Large intestine (tissue), 3 donors: ENCODE data around the gene ALG8. TPM values are rescaled to one million over a fixed set of nuclear protein-coding genes. Genes with fewer than 3 reads are reported as not detected.

Experiments used
- DNase-seq, 2 donors: peaks; one replicate each; pipeline versions ENCODE4 v3.0.0 to v3.0.0-alpha.2; 2013
- H3K27ac ChIP-seq: one replicate; pipeline ENCODE4 v1.5.1; 2013; ENCODE audit warnings: low read length
- H3K27me3 ChIP-seq: 2 replicates; pipeline ENCODE4 v1.6.1; 2013; ENCODE audit warnings: low read length; ENCODE audit not compliant: control insufficient read depth, insufficient read depth
- H3K36me3 ChIP-seq: 2 replicates; pipeline ENCODE4 v1.6.1; 2013; ENCODE audit warnings: low read length; ENCODE audit not compliant: control insufficient read depth, insufficient read depth
- H3K4me1 ChIP-seq: one replicate; pipeline ENCODE4 v1.6.1; 2013; ENCODE audit warnings: low read length; ENCODE audit not compliant: control insufficient read depth, insufficient read depth
- H3K4me3 ChIP-seq: one replicate; pipeline ENCODE4 v1.5.1; 2013; ENCODE audit warnings: low read length
- H3K9me3 ChIP-seq: one replicate; pipeline ENCODE4 v1.6.1; 2013; ENCODE audit warnings: mild to moderate bottlenecking, low read depth, low read length, moderate library complexity; ENCODE audit not compliant: control insufficient read depth
- WGBS: methylation state at CpG from one replicate; pipeline ENCODE4 v1.1.5; 2013; ENCODE audit warnings: low lambda C conversion rate; ENCODE audit not compliant: insufficient coverage; 5-methylcytosine and 5-hydroxymethylcytosine counted together
- polyA plus RNA-seq: library from polyadenylated mRNA; unstranded; fragments of 120-200 nt; gene quantifications from one replicate; pipeline ENCODE4 v1.2.1, GENCODE V29; 2013

The ALG8 gene
- polyA plus RNA-seq, 1 donor = 35.3 TPM

DNA sequence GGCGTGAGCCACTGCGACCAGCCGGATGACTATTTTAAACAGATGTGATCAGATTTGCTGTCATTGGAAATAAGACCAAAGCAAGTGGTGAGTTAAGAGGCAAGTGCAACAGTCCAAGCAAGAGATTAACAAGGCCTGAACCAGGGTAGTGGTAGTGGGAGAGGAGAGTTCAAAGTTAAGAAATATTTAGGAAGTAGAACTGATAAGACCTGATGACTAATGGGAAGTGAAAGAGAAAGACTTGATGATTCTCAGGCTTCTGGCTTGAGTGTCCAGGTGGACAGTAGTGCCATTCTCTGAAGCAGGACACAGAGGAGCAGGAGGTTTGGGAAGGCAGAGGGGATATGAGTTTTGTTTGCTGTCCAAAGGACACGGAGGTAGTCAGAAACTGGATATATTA lies 67.0 kb downstream of the ALG8 start:
- Histone ChIP-seq H3K27me3 (no peaks in the 10 kb centered on the region), H3K4me3 (no peak overlapping the region), H3K4me1 (no peaks in the 10 kb centered on the region), H3K9me3 (no peaks in the 10 kb centered on the region), H3K36me3 (peaks cover 48% of the 10 kb centered on the region), H3K27ac (no peak overlapping the region)
- no peak for DNase-seq
- WGBS = 94% methylated on average over 3 of the region's 4 CpGs

DNA sequence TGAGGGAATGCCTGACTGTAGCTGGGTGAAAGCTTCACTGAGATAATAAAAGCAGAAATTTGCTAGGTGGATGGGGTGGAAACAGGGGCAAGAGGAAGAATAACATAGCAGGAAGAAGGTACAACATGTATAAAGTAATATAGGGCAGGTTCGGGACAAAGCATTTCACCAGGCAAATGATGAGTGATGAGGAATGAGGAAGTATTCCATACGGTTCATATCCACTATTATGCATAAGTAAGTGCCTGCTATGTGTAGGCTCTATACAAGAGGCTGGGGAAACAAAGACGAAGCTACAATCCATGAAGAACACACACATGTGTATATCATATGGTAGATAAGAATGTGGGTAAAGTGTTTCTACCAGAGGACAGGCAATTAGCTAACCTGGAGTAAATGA lies 67.7 kb downstream of the ALG8 start:
- Histone ChIP-seq H3K36me3 (peaks cover 43% of the 10 kb centered on the region), H3K27me3 (no peaks in the 10 kb centered on the region)

DNA sequence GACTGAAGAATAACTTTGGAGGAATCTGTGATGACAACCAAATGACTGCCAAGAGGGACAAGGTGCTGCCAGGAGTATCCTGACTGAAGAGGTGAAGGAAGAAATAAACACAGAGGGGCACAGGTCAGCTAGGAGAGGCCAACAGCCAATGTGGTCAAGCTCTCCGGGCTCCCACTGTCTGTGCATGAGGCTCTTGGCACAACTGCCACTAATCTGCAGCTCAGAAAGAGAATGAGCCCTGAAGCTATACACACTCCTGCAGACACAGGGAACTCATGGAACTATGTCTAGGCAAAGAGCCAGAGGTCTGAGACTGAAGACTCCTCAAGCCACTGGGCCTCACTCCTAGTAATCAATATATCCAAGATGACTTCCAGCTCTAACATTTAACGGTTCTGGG lies 68.8 kb downstream of the ALG8 start:
- H3K4me1 ChIP-seq = no peaks in the 10 kb centered on the region
- no peaks in the 10 kb centered on the region for H3K9me3 ChIP-seq
- peaks cover 42% of the 10 kb centered on the region for H3K36me3 ChIP-seq
- H3K4me3 ChIP-seq = no peak overlapping the region
- WGBS = no CpG with 5 or more reads among the region's 2 CpGs
- DNase-seq = no peak
- H3K27ac ChIP-seq = no peak overlapping the region
- H3K27me3 ChIP-seq = no peaks in the 10 kb centered on the region

More for the DNA sequence above, 67.7 kb downstream of the ALG8 start:
- 89% methylated on average over 3 of the region's 3 CpGs for WGBS
- Histone ChIP-seq H3K9me3 (no peaks in the 10 kb centered on the region), H3K4me3 (no peak overlapping the region), H3K27ac (no peak overlapping the region), H3K4me1 (no peaks in the 10 kb centered on the region)
- no peak for DNase-seq

DNA sequence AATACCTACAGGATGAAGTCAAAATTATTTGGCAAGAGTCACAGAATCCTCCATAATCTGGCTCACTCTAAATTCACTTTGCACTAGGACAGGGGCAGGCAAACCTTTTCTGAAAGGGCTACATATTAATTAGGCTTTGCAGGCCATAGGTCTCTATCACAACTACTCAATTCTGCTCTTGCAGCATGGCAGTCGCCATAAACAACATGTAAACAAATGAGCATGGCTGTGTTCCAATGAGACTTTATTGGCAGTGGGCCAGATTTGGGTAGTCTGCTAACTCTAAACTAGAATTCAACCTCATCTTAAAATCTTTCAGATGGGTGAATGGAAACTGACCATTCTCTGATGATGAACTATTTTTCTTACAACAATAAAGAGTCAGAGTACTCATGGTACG lies 70.0 kb downstream of the ALG8 start:
- 100% methylated on average over 1 of the region's 2 CpGs for WGBS
- Histone ChIP-seq H3K4me1 (no peaks in the 10 kb centered on the region), H3K4me3 (no peak overlapping the region), H3K9me3 (no peaks in the 10 kb centered on the region), H3K36me3 (peaks cover 40% of the 10 kb centered on the region), H3K27me3 (no peaks in the 10 kb centered on the region), H3K27ac (no peak overlapping the region)
- DNase-seq = no peak

DNA sequence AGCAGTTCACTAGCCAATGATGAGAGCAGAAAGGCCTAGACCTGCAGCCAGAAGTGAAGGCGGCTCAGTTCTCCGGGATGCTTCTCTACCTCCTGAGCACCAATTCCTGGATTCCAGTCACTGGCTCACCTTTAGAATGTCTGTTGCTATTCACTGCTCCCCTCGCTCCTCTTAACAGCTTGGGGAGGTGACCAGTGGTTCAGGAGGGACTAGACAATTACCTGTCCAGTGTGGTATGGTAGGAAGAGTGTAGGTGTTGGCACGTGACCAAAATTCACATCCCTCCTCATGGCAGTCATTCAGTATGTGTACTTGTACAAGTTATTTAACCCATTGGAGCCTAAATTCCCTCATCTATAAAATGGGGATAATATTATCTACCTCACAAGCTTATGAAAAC lies 71.7 kb downstream of the ALG8 start:
- DNase-seq = no peak
- peaks cover 40% of the 10 kb centered on the region for H3K36me3 ChIP-seq
- H3K4me3 ChIP-seq = no peak overlapping the region
- H3K9me3 ChIP-seq = no peaks in the 10 kb centered on the region
- no peak overlapping the region for H3K27ac ChIP-seq
- no peaks in the 10 kb centered on the region for H3K4me1 ChIP-seq
- no peaks in the 10 kb centered on the region for H3K27me3 ChIP-seq
- WGBS = no CpG with 5 or more reads among the region's 4 CpGs

DNA sequence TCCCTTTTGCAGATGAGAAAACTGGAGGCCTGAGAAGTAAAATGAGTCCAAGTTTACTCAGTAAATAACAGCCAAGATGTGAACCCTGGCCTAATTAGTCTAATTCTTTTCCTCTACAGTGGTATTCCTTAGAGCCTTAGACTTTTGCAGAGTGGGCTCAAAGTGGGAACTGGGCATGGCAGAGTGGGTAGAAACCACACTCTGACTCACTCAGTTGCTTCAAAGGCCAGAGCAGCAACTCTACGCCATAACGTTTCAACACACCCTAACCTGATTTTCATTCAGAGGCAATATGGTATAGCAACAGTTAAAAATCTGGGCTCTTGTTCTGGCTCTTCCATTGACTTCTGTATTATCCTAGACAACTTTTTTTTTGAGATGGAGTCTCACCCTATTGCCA lies 73.0 kb downstream of the ALG8 start:
- no peak overlapping the region for H3K4me3 ChIP-seq
- no peaks in the 10 kb centered on the region for H3K27me3 ChIP-seq
- H3K4me1 ChIP-seq = no peaks in the 10 kb centered on the region
- H3K9me3 ChIP-seq = no peaks in the 10 kb centered on the region
- no peak for DNase-seq
- H3K36me3 ChIP-seq = peaks cover 30% of the 10 kb centered on the region
- H3K27ac ChIP-seq = no peak overlapping the region
- 60% methylated on average over 1 of the region's 2 CpGs for WGBS

DNA sequence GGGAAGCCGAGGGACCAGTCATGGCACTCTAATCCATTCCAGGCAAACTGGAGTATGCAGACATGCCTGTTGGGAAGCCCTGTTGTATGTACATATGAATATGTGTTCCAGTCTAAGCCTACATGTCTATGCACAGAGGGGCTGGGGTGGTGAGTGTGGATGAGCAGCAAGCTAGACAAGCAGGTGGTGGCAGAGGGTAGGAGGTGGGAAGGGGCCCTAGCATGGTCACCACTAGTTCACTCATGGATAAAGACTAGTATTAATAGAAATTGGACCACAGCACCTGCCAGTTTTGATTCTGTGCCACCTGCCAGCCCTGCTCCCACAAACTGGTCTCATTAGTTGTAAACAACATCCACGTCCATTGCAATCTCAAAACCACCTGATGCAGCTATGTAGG lies 74.2 kb downstream of the ALG8 start:
- Histone ChIP-seq H3K36me3 (peaks cover 19% of the 10 kb centered on the region), H3K9me3 (no peaks in the 10 kb centered on the region), H3K27ac (no peak overlapping the region), H3K4me1 (no peaks in the 10 kb centered on the region), H3K4me3 (no peak overlapping the region), H3K27me3 (no peaks in the 10 kb centered on the region)
- no peak for DNase-seq
- no CpG with 5 or more reads among the region's 2 CpGs for WGBS

DNA sequence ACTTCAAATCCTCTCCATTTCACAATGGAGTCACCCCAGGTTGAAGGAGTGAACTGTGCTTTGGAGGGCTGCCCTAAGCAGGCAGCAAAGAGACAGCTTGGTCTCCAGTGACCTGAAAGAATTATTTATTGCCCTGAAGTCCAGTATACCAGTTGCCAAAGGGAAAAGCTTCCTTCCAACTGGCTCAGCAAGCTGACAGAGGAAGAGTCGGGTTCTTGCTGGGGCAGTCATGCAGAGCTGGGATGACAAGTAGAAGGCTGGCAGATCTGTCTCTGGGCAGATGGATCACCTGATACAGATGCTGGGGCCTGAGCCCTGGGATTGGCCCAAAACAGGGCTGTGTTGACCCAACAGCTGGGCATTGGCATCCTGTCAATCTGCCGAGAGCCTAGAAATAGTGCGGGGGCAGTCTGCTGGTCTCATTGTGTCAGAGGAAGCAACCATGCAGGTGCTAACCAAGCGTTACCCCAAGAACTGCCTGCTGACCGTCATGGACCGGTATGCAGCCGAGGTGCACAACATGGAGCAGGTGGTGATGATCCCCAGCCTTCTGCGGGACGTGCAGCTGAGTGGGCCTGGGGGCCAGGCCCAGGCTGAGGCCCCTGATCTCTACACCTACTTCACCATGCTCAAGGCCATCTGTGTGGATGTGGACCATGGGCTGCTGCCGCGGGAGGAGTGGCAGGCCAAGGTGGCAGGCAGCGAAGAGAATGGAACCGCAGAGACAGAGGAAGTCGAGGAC lies 75.8 kb downstream of the ALG8 start, which contains the start of gene THRSP:
Gene THRSP, plus strand, starts transcription at position 422 of the 742 bp plus-strand sequence. Its CDS starts 21 bp downstream, at position 443.
- no CpG with 5 or more reads among the region's 14 CpGs for WGBS
- DNase-seq = no peak
- H3K4me3 ChIP-seq = no peak within 1 kb of the TSS
- H3K4me1 ChIP-seq = no peaks in the 10 kb centered on the region
- no peak within 1 kb of the TSS for H3K27ac ChIP-seq
- H3K9me3 ChIP-seq = no peaks in the 10 kb centered on the region
- no peaks in the 10 kb centered on the region for H3K27me3 ChIP-seq
- peaks cover 8% of the 10 kb centered on the region for H3K36me3 ChIP-seq

DNA sequence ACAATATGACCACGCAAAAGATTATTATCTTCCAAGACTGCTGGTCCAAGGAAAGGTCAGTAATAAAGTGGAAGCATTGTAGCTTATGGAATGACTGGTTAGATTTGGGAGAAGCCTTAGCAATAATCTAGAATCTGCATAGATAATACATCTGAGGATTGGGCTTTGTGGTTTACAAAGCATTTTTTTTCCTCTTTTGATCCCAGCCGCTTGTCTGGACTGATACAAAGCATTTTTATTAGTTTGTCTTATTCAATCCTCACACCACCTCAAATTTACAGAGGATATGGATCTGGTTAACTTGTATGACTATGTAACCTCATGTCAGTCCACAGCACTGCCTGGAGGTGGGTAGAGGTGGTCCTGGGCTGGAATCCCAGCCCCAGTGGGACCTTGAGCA lies 76.8 kb downstream of the ALG8 start:
- H3K27ac ChIP-seq = no peak overlapping the region
- H3K4me1 ChIP-seq = no peaks in the 10 kb centered on the region
- H3K36me3 ChIP-seq = peaks cover 4% of the 10 kb centered on the region
- no peaks in the 10 kb centered on the region for H3K9me3 ChIP-seq
- no peak for DNase-seq
- WGBS = 76% methylated on average over 2 of the region's 2 CpGs
- no peak overlapping the region for H3K4me3 ChIP-seq
- H3K27me3 ChIP-seq = no peaks in the 10 kb centered on the region

DNA sequence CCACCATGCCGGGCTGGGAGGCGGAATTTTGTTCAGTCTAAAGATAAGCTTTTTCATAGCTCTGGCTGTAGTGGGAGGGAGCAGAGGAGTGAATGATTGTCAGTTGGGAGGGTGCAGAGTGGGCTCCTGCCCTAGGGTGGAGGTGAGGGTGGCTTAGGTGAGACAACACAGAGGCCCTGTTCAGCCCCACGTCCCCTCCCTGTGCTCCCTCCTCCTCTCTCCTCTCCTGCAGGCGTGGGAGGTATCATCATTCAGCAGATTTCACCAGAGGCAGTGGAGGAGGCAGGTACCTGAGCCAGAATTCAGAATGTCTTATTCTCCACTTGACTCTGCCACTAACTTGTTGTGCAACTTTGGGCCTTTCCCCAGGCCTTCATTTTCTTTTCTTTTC lies 77.5 kb downstream of the ALG8 start:
- no peaks in the 10 kb centered on the region for H3K9me3 ChIP-seq
- no peaks in the 10 kb centered on the region for H3K36me3 ChIP-seq
- H3K27ac ChIP-seq = no peak overlapping the region
- WGBS = no CpG with 5 or more reads among the region's 4 CpGs
- no peaks in the 10 kb centered on the region for H3K4me1 ChIP-seq
- DNase-seq = no peak
- H3K4me3 ChIP-seq = no peak overlapping the region
- H3K27me3 ChIP-seq = no peaks in the 10 kb centered on the region
